Vagina (tissue), 2 donors: ENCODE measurements around the gene BROX.

Experiments
- POLR2A ChIP-seq, 2 donors: fragments of 450-650 bp; IDR thresholded peaks; one replicate each; pipeline ENCODE4 v1.6.1; 2017; ENCODE audit warnings: antibody characterized with exemption in 2 of 2, mild to moderate bottlenecking in 2 of 2, moderate library complexity in 2 of 2
- POLR2AphosphoS5 ChIP-seq, 2 donors: sonication (generic); formaldehyde crosslinking; IDR thresholded peaks; one replicate each; pipeline ENCODE4 v1.9.0; 2017; ENCODE audit warnings: antibody characterized with exemption in 2 of 2, mild to moderate bottlenecking in 2 of 2, low read depth in 1 of 2; ENCODE audit not compliant: insufficient read depth in 1 of 2
- TF ChIP-seq, protein P1 (sequence below), 3 experiments: fragments of 450-650 bp in 2 of 3; fragments of 200-600 bp in 1 of 3; sonication (generic) in 1 of 3; IDR thresholded peaks; one replicate each; pipeline ENCODE4 v1.5.1; 2017 to 2019; ENCODE audit warnings: antibody characterized with exemption in 3 of 3, mild to moderate bottlenecking in 2 of 3, moderate library complexity in 2 of 3

- TF ChIP-seq, protein P1, sequence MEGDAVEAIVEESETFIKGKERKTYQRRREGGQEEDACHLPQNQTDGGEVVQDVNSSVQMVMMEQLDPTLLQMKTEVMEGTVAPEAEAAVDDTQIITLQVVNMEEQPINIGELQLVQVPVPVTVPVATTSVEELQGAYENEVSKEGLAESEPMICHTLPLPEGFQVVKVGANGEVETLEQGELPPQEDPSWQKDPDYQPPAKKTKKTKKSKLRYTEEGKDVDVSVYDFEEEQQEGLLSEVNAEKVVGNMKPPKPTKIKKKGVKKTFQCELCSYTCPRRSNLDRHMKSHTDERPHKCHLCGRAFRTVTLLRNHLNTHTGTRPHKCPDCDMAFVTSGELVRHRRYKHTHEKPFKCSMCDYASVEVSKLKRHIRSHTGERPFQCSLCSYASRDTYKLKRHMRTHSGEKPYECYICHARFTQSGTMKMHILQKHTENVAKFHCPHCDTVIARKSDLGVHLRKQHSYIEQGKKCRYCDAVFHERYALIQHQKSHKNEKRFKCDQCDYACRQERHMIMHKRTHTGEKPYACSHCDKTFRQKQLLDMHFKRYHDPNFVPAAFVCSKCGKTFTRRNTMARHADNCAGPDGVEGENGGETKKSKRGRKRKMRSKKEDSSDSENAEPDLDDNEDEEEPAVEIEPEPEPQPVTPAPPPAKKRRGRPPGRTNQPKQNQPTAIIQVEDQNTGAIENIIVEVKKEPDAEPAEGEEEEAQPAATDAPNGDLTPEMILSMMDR (IDR thresholded peaks at IDR 0.05) = no peak
- TF ChIP-seq POLR2A (IDR thresholded peaks at IDR 0.05) (no peak), POLR2AphosphoS5 (IDR thresholded peaks at IDR 0.05; ENCODE audit: insufficient read depth in 1 of 2, low read depth in 1 of 2) (no peak)
These were observed 24.1 kb downstream of the BROX start for GRCh38 chr1:222736470-222736869.
